ENCODE measurements around the gene MAGI1.

Gene MAGI1

GRCh38 chr3:65828706-65829105, 210.0 kb downstream of the MAGI1 start:
- TF ChIP-seq CTCF (conservative IDR thresholded peaks at IDR 0.05; ENCODE audit: low read depth, low read length) = no peak
- peak; percentile 23 for DNase-seq (ENCODE audit: low read depth)
- H3K4me3 ChIP-seq (ENCODE audit: low read depth, low read length) = no peak overlapping the region

GRCh38 chr3:65827076-65827475, 211.6 kb downstream of the MAGI1 start:
- no peak overlapping the region for H3K4me3 ChIP-seq (ENCODE audit: low read depth, low read length)
- DNase-seq (ENCODE audit: low read depth) = no peak
- TF ChIP-seq CTCF (conservative IDR thresholded peaks at IDR 0.05; ENCODE audit: low read depth, low read length) = no peak

GRCh38 chr3:65824166-65824565, 214.6 kb downstream of the MAGI1 start:
- TF ChIP-seq CTCF (conservative IDR thresholded peaks at IDR 0.05; ENCODE audit: low read depth, low read length) = no peak
- H3K4me3 ChIP-seq (ENCODE audit: low read depth, low read length) = no peak overlapping the region
- DNase-seq (ENCODE audit: low read depth) = no peak

GRCh38 chr3:65820600-65820999, 218.1 kb downstream of the MAGI1 start:
- no peak overlapping the region for H3K4me3 ChIP-seq (ENCODE audit: low read depth, low read length)
- TF ChIP-seq CTCF (conservative IDR thresholded peaks at IDR 0.05; ENCODE audit: low read depth, low read length) = no peak
- DNase-seq (ENCODE audit: low read depth) = no peak

- no peak for TF ChIP-seq CTCF (conservative IDR thresholded peaks at IDR 0.05; ENCODE audit: low read depth, low read length)
- H3K4me3 ChIP-seq (ENCODE audit: low read depth, low read length) = no peak overlapping the region
- DNase-seq (ENCODE audit: low read depth) = no peak
Observed at GRCh38 chr3:65819896-65820295, 218.8 kb downstream of the MAGI1 start.

GRCh38 chr3:65817553-65818126, 221.1 kb downstream of the MAGI1 start:
- no peak for TF ChIP-seq CTCF (conservative IDR thresholded peaks at IDR 0.05; ENCODE audit: low read depth, low read length)
- DNase-seq (ENCODE audit: low read depth) = no peak
- H3K4me3 ChIP-seq (ENCODE audit: low read depth, low read length) = no peak overlapping the region

- DNase-seq (ENCODE audit: low read depth) = no peak
- no peak overlapping the region for H3K4me3 ChIP-seq (ENCODE audit: low read depth, low read length)
- no peak for TF ChIP-seq CTCF (conservative IDR thresholded peaks at IDR 0.05; ENCODE audit: low read depth, low read length)
Observed at GRCh38 chr3:65816208-65816607, 222.5 kb downstream of the MAGI1 start.

Data from choroid plexus epithelial cell (primary cell).